ENCODE measurements around the gene TNS1.
"Not testable (repeated sequence)": the region's sequence is repeated elsewhere in the genome, so short reads cannot be mapped to it uniquely, and the experiment has no call there.

The TNS1 gene

GRCh38 chr2:217825469-217826235 is 177.1 kb downstream of the TNS1 start:
- DNase-seq = no peak

- DNase-seq = no peak
These were observed 178.6 kb downstream of the TNS1 start for GRCh38 chr2:217824223-217824622.

- no peak for DNase-seq
These were observed 179.2 kb downstream of the TNS1 start for GRCh38 chr2:217823626-217824025.

- DNase-seq = no peak
These were observed 180.2 kb downstream of the TNS1 start for GRCh38 chr2:217822296-217823252.

- no peak for DNase-seq
These were observed 181.2 kb downstream of the TNS1 start for GRCh38 chr2:217821536-217822147.

- no peak for DNase-seq
These were observed 181.9 kb downstream of the TNS1 start for GRCh38 chr2:217820904-217821303.

GRCh38 chr2:217820091-217820819 is 182.5 kb downstream of the TNS1 start:
- no peak for DNase-seq

GRCh38 chr2:217818293-217818850 is 184.4 kb downstream of the TNS1 start:
- no peak for DNase-seq

- no peak for DNase-seq
These were observed 185.1 kb downstream of the TNS1 start for GRCh38 chr2:217817466-217818292.

GRCh38 chr2:217816396-217816869 is 186.4 kb downstream of the TNS1 start:
- no peak for DNase-seq

- no peak for DNase-seq
These were observed 189.0 kb downstream of the TNS1 start for GRCh38 chr2:217813828-217814227.

- DNase-seq = no peak
These were observed 190.6 kb downstream of the TNS1 start for GRCh38 chr2:217812170-217812569.

- DNase-seq = no peak
These were observed 192.5 kb downstream of the TNS1 start for GRCh38 chr2:217810260-217810659.

GRCh38 chr2:217809736-217810135 is 193.1 kb downstream of the TNS1 start:
- no peak for DNase-seq

GRCh38 chr2:217808967-217809366 is 193.8 kb downstream of the TNS1 start:
- not testable (repeated sequence) for DNase-seq

- no peak for DNase-seq
These were observed 194.5 kb downstream of the TNS1 start for GRCh38 chr2:217808326-217808725.

- DNase-seq = no peak
These were observed 195.0 kb downstream of the TNS1 start for GRCh38 chr2:217807753-217808152.

GRCh38 chr2:217807025-217807424 is 195.8 kb downstream of the TNS1 start:
- no peak for DNase-seq

- no peak for DNase-seq
These were observed 196.4 kb downstream of the TNS1 start for GRCh38 chr2:217806482-217806765.

- DNase-seq = no peak
These were observed 196.9 kb downstream of the TNS1 start for GRCh38 chr2:217805668-217806481.
